ENCODE results near the gene RPUSD3.
A peak's percentile ranks its signal among the peaks of the same experiment; 100 is the strongest.
"Not testable (repeated sequence)": the region's sequence is repeated elsewhere in the genome, so short reads cannot be mapped to it uniquely, and the experiment has no call there.

The RPUSD3 gene

DNA sequence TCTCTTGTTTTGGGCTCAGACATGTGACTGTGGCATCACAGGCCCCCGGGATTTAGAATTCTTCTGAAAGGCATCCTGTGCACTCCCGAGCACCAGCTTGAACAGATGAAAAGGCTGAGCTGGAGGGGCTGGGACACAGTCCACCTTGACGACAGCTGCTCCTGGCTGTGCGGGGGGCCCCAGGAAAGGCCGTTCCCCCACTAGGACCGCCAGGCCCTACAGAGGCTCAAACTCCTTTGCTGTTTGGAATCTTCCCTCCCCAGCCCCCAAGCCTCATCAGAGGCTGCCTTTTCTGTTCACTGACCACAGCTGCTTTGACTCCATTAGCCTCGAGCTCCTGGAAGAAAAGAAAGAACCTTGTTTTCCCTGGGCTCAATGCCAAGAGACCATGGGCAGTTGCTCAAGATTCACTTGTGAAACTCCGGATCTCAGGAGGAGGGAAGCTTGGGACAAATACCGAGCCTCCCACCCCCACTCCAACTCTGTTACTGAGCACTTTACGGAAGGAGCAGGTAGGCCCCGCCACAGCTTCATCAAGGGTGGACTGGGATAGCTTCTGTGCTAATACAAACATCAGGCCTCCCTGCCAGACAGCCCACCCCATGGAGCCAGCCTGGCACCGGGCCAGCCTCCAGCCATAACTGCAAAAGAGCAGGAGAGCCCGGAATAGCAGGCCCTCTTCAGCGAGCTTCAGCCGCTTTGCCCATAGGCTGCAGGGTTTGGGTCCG, 20.6 kb upstream of the RPUSD3 start:
- DNase-seq: peak; percentile 11

DNA sequence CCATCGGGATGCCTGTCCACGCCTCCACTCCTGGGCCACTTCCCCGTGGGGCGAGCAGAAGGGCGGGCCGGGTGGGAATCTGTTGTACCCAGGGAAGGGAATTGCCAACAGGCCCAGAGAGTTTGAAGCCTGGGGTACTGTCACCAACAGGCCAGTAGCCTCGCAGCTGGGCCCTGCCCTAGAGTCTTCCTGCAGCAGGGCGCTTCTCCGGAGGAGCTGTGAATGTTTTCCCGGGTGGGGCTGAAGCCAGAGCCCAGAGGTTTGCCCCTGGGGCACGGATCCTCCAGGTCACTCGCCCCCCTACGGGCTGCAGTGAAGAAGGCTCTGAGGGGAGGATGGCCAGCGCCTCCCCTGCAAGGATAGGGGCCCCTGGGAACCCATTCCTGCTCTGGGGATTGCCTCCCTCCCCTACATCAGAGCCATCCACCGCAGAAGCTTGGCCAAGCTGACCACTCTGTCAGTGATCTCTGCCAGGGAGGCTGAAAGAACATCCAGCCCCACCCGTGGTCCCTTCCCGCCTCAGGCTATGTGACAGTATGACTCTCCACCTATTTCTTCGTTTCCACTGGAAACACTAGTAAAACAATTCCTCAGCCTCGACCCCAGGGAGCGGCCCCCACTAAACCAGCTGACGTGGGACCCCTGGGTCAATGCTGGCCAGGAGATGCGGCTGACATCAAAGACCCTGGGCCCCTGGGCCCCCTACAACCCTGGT, 19.4 kb upstream of the RPUSD3 start:
- no peak for DNase-seq

DNA sequence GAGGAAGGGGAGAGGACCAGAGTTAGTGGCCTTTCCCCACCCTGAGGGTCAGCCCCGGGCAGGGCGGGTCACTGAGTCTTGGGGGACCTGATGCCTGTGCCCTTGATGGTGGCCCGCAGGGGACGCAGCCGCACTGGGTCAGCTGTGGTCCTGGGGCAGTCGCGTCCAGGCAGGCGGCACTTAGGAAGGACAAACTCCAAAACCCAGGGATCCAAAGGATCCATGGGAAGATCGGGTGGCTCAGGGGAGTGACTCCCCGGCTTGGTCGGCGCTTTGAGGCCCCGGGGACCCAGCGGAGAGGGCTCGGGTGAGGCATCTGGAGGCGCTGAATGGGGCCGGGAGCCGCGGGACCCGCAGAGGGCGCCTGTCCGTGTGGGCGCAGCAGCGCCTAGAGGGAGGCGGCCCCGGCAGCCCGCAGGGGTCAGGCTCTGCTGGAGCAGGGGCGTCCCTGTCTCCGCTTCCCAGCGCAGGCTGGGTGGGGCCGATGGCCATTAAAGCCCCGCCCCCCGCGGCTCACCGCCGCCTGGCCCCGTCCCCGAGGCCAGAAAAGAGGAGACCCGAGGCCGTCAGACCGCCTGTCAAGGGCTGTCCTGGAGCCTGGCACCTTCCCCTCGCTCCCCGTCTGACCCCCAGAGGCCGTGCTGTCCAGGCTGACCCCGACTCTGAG, 18.7 kb upstream of the RPUSD3 start:
- DNase-seq: no peak

DNA sequence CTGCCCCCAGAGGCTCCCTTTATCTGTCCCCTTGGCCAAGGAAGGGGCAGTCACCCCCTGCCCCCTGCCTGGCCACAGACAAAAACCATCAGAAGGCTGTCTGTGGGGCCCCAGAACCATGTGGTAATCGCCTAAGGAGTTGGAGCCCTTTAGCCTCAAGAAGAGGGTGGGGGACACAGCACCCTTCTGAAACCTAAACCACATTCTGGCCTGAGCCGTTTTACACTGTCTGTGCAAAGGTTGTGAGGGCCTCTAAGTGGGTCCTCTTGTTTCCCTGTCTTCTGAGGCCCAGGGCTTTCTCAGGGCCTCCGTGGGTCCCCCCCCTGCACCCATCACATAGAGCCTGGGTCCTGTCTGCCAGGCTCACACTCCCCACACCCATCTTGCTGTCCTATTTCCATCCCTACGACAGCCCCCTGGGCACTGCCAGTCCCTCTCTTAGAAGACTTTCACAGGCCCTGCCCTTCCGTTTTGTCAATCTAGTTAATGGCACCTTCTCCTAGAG, 17.9 kb upstream of the RPUSD3 start:
- DNase-seq: no peak

DNA sequence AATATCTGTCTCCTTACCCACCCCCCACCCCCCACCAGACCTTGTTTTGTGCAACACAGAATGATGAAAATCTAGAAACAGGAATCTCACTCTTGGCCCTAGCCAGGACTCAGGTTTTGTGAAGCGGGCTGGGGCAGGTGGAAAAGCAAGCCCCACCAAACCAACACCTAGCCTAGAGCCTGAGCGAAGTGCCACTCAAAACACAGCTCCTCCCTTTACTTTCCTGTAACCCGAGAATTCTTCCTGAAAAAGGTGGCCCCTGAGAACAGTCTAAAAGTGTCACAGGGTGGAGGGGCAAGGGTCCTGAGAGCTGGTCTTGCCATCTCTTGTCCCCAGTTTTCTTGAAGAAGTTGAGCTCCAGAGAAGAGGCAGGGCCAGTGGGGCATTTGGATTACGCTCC, 17.4 kb upstream of the RPUSD3 start:
- DNase-seq: no peak

DNA sequence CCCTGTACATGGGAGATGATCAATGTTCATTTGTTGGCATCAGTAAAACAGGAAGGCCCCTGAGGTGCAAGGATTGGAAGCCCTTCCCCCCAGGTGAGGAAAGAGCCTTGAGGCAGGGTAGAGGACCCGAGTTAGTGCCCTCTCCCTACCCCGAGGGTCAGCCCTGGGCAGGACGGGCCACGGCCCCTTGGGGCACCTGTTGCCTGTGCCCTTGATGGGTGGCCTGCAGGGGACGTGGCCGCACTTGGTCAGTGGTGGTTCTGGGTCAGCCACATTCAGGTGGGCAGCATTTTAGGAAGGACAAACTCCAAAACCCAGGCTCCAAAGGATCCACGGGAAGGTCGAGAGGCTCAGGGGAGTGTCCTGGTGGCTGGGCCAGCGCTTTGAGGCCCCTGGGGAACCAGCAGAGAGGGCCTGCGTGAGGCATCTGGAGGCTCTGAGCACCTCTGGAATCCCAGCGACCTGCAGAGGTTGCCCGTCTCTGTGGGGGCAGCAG, 15.8 kb upstream of the RPUSD3 start:
- DNase-seq: no peak

DNA sequence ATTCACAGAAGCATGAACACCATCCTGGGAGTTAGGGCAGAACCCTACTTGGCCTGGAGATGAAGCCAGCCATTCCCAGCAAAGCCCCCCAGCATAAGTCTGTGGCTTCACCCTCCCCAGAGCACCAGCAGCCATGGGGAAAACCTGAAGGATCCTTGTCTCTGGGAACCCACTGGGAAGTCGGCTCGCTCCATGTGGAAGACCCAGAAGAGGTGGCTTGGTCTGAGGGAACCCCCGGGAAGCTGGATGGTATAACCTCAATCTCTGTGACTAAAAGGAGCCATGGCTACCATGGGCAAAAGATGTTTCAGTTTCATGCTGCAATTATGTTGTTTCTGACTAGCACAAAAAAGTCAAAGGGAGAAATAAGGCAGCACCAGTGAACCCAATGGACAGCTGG, 11.8 kb upstream of the RPUSD3 start:
- DNase-seq: no peak

DNA sequence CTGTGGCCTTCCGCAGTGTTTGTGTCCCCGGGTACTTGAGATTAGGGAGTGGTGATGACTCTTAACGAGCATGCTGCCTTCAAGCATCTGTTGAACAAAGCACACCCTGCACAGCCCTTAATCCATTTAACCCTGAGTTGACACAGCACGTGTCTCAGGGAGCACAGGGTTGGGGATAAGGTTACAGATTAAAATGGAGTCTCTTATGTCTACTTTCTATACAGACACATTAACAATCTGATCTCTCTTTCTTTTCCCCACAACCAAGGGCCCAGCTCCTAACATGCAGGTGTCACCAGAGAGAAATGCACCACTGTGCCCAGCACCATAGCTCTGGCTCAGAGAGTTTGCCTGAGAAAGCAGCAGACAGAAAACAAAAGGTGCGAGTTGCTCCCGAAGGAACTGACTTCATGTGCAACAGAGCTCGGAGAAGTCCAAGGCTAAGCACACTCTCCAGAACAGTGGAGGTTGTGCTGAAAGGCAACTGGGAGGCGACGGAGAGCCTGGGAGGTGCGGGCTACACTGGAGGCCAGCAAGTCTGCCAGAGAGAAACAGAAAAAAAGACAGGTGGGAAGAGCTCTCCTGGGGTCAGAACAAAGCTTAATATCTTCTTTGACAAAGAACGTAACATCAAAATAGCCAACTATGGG, 10.6 kb upstream of the RPUSD3 start:
- DNase-seq: peak; percentile 3

DNA sequence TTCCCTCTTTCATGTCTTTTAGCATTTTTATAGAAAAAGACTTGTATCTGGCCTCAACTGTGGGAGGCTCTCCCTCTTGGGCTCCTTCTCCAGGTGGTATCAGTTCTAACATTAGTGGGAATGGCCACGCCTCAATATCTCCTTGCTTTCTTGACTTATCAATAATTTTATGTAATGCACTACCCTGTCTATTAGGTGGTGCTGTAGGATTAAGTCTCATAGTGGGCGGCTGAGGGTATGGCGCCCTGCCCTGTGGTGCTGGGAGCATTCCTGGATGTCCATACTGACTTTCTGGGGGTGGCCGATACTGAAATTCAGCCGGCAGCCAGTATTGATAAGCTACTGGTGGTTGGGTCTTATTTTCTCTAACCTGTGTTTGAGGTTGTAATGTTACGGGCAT, 8.7 kb upstream of the RPUSD3 start:
- no peak for DNase-seq

DNA sequence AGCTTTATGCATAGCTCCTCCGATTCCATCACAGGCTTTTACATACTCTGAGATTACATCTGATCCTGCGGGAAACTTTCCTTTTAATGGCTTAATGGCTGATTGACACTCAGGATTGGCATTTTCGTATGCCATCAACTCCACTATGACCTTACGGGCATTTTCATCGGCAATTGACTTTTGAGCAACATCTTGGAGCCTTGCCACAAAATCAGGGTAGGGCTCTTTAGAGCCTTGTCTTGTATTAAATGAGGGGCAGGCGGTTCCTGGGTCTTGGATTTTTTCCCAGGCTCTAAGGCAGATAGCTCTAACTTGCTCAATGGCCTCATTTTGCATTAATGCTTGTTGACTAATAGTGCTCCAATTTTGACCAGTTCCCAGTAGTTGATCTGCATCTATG, 8.1 kb upstream of the RPUSD3 start:
- DNase-seq: not testable (repeated sequence)

DNA sequence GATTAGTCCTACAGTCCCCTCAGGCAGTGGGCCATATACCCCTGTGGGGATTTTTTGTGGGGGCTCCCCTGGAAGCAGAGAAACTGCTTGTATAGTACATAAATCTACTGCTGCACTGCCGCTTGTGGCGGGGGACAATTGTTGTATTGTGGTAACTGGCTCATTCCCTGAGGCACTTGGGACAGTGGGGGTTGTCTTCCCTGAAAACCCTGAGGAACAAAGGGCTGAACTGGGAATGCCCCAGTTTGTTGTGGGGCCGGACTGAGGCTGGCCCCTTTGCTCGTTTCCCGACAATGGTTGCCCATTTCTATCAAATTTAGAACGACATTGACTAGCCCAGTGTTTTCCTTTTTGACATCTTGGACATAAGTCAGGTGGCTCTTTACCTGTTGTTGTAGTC, 7.6 kb upstream of the RPUSD3 start:
- not testable (repeated sequence) for DNase-seq

DNA sequence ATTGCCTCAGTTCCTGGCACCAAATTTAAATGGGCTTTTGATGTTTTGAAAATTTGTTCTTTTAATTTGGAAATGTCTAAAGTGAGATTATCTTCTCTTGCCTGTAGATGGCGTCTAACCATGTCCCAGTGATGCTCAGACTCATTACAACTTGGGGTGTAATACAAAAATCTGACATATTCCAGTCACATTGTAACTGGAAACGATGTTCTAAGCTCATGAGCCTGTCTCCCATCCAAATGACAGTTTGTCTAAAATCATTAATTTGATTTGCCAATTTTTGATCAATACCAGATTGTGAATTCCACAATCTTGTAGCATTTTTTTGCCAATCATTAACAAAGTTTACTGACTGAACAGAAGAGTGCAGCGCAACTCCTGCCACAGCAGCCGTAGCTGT, 5.1 kb upstream of the RPUSD3 start:
- not testable (repeated sequence) for DNase-seq

DNA sequence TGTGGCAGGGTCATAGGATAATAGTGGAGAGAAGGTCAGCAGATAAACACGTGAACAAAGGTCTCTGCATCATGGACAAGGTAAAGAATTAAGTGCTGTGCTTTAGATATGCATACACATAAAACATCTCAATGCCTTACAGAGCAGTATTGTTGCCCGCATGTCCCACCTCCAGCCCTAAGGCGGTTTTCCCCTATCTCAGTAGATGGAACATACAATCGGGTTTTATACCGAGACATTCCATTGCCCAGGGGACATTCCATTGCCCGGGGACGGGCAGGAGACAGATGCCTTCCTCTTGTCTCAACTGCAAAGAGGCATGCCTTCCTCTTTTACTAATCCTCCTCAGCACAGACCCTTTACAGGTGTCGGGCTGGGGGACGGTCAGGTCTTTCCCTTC, 4.1 kb upstream of the RPUSD3 start:
- not testable (repeated sequence) for DNase-seq

DNA sequence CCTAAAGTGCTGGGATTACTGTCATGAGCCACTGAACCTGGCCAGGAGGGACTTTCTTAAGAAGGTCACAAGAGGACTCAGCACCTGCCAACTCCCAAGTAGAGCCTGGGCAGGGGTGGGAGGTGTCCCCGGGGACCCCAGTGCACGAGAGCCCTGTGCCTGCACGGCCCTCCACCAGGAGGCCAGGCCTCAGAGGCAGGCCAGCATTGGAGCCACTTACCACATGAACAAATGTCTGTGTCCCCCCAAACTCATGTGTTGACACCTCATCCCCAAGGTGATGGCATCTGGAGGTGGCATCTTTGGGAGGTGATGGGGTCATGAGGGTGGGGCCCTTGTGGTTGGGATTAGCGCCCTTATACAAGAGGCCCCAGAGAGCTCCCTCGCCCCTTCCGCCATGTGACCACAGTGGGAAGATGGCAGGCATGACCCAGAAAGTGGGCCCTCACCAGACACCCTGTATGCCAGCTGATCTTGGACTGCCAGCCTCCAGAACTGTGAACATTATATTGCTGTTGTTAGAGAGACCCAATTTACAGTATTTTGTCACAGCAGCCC, 3.2 kb upstream of the RPUSD3 start:
- no peak for DNase-seq

DNA sequence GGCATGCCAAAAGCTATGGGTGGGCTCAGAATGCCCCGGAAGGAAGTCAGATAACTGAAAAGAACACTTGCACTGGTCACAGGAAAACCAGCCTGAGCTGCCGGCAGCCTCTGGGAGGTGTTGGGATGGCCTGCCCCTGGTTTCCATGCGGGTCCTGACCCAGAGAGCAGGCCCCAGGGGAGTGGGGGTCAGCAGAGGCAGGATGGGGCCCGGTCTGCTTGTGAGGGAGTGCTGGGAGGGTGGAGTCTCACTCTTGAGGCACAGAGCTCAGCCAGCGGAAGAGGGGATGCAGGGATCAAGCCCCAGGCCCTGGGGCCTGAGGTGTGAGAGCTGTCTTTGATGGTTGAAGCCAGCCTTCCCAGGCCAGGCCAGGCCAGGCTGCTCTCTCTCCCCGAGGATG, 2.4 kb upstream of the RPUSD3 start:
- no peak for DNase-seq

DNA sequence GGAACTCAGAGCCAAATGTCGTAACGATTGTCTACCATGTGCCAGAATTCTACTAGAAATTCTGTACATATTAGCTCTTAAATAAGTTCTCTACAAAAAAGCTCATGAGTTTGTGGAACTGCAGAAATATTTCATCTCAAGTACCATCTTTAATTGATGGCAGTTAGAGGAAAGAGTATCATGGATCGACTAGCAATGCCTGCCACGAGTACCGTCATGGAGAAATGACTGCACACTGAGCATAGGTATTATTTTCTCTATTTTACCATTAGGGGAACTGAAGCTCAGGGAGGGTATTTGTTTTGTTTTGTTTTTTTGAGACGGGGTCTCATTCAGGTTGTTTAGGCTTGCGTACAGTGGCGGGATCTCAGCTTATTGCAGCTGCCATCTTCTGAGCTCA, 2.8 kb downstream of the RPUSD3 start:
- no peak for DNase-seq

DNA sequence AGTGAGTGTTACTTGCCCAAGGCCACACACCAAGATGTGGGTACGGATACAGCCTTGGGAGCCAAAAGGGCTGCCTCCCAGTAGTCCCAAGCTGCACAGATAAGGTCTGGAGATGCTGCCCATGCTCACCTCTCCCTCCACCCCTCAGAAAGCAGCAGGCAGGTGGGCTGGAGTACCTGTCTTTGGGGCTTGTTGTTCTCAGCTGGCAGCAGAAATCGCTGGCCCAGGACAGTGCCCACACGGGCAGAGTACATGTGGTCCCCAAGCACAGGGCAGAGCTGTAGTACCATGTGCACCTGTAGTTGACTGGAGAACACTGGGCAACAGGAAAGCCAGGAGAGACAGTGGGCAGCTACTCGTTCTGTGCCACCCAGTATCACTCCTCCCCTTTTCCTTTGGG, 5.0 kb downstream of the RPUSD3 start:
- DNase-seq: no peak

DNA sequence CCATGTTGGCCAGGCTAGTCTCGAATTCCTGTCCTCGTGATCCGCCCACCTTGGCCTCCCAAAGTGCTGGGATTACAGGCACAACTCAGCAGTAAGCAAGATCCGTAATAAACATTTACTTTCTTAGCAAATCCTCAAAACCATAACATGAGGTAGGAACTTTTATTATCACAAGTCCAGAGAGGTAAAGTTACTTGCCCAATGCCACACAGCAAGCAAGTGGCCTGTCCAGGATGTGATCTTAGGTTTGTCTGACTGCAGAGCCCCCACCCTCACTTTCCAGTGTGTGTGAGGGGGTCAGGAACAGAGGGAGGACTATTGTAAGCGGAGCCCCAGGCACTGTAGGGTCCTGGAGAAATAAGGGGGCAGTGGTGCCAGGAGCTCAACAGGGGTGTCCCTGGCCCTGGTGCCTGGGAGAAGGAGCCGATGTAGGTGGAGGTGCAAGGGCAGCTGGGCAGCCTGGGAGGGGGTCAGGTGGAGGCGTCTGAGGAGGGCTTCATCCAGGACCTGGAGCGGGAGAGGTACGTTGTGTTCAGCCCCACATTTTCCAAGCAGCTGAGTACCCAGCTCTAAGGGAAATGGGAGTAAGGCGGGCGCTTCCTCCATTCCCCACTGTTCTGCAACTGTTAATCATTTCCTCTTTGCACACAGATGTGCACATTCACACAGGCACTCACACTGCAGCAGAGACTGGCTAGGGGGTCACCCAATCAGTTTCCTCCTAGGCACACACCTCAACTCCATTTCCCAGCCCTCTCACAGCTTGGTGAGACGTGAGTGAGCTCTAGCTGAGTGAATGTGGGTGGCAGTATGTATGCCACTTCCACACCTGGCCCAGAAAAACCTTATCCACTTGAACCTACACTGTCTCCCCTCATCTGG, 5.9 kb downstream of the RPUSD3 start:
- DNase-seq: no peak

DNA sequence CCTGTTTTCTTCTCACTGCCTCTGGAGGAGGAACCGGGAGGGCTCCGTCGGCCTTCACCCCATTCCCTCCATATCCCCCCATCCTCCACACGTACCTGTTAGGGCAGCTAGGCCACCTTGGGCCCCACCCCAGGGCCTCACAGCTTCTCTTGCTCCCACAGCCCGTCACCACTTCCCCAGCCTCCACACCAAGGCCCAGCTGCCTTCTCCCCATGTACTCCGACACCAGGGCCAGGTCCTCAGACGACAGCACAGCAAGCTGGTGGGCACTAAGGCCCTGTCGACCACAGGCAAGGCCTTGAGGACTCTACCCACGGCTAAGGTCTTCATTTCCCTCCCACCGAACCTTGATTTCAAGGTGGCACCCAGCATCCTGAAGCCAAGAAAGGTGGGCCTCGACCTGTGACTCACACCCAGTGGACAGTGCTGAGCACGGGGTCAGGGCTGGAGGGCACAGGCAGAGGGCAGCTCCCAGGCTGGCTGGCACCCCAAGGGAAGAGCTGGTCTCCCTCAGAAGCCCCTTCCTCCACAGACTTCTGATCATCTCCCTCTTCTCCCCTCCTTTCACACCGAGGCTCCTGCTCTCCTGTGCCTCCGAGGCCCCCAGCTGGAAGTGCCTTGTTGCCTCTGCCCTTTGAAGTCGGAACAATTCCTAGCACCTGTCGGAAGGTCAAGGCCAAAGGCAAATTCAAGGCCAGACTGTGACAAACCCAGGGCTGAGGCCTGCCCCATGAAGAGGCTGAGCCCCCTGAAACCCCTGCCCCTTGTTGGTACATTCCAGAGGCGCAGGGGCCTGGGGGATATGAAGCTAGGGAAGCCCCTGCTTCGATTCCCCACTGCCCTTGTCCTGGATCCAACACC, 9.1 kb downstream of the RPUSD3 start:
- no peak for DNase-seq

DNA sequence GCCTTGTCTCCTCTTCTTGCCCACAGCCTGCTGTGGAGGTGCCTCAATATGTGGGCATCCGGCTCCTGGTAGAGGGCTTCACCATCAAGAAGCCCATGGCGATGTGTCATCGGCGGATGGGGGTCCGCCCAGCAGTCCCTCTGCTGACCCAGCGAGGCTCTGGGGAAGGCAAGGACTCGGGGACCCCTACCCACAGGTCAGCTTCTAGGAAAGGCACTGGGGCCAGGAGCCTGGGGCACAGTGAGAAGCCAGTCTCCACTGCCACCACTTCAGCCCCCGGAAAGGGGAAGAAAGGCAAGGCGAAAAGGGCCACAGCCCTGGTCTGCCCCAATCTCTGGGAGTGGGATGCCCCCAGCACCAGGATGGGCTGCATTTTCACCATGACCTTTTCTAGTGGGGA, 10.7 kb downstream of the RPUSD3 start:
- DNase-seq: no peak

DNA sequence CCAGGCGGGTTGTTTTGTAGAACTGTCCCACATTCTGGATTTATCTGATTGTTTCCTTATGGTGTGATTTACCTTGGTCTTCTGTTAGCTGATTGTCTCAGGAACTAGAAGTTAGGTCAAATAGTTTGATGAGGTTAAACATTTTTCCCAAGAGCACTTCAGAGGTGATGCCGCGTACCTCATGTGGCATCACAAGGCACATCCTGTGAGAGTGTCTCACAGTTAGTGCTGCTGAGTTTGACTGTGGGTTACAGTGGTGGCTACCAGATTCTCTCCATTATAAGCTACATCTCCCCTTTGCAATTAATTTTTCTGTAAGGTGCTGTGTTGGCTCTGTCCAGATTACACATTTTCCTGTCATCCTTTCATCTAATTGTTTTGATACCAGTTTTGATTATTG, 12.6 kb downstream of the RPUSD3 start:
- no peak for DNase-seq
